ENCODE results near the gene PGS1. TPM values are rescaled to one million over a fixed set of nuclear protein-coding genes. Genes with fewer than 3 reads are reported as not detected.

The PGS1 gene
- polyA plus RNA-seq, 1 donor = 52.6 TPM

DNA sequence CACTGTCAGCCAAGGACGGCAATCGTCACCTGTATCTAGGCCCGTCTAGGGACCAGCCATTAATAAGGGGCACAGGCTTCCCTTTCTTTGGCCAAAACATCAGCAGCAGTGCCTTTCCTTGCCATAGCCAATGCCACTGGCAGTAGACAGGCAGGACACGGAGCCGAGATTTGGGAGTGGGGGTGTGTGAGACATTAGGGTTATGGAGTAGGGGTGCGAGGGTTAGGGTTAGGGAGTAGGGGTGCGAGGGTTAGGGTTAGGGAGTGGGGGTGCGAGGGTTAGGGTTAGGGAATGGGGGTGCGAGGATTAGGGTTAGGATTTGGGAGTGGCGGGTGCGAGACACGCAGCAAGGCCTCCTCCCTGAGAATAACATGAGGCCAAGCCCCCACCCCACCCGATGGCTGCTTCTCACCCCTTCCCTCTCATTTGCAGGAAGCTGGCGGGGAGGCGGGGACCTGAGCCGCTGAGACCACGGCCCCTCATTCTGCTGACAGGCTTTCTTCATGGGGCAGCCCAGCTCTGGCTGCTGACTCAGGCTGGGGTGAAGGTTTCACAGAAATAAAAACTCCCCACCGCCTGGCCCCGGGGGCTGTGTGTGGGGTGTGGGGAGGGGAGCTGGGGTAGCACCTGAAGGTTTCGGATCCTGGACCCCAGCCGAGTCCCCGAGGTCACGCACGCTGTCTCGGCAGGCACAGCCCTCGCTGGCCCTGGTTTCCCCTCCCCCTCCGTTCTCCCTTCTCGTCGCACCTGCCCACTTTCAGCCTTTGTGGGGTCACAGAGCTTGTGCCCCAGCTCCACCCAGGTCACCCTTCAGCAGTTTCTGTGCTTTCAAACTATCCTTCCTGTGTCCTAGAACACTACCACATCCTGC, 93.8 kb downstream of the PGS1 start:
- no peak for DNase-seq

DNA sequence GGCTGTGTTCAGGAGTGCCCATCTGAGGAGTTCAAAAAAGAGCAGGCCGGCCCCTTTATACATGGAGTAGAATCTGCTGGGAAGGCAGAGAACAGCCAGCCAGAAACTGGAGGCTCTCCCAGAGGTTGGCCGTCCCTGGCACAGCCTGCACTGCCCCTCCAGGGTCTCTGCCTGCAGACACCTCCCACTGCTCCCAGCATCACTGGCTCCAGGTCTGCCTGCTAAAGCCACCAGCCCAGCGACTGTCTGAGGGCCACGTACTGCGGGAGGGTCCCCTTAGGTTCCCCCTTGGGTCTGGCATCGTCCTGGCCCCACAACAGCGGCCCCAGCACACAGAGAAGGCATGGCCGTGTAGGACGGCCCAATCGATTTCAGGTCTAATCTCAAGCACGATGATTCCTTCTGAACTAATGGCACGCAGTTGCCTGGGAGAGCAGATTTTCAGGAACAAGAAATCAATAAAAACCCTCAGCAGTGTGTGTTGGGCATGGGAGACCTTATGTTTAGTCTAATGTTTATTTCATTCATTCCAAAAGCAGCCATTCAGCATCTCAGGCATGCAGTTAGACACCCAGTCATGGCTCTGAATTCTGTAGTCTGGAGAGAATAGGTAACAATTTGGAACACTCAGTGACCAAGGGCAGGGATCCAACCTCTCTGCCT, 95.6 kb downstream of the PGS1 start:
- DNase-seq = no peak

Other genes starting within 250 kb of the PGS1 start
- gene TMC6, start 249.9 kb upstream of the PGS1 start, polyA plus RNA-seq (ENCODE audit: insufficient read length) = 24.8 TPM
- gene TMC8, start 247.9 kb upstream of the PGS1 start, polyA plus RNA-seq (ENCODE audit: insufficient read length) = 1.4 TPM
- gene C17orf99, start 232.3 kb upstream of the PGS1 start, polyA plus RNA-seq (ENCODE audit: insufficient read length) = 0.17 TPM
- 47.3 TPM for gene SYNGR2, start 210.1 kb upstream of the PGS1 start, polyA plus RNA-seq (ENCODE audit: insufficient read length)
- gene TK1, start 191.6 kb upstream of the PGS1 start, polyA plus RNA-seq (ENCODE audit: insufficient read length) = 34.0 TPM
- 73.2 TPM for gene AFMID, start 191.3 kb upstream of the PGS1 start, polyA plus RNA-seq (ENCODE audit: insufficient read length)
- gene BIRC5, start 164.4 kb upstream of the PGS1 start, polyA plus RNA-seq (ENCODE audit: insufficient read length) = 35.8 TPM
- not detected for gene TMEM235, start 147.0 kb upstream of the PGS1 start, polyA plus RNA-seq (ENCODE audit: insufficient read length)
- gene SOCS3, start 18.6 kb upstream of the PGS1 start, polyA plus RNA-seq (ENCODE audit: insufficient read length) = 12.1 TPM
- gene DNAH17, start 198.7 kb downstream of the PGS1 start, polyA plus RNA-seq (ENCODE audit: insufficient read length) = 3.6 TPM